COLO668 (cell line): ENCODE data around the gene BTF3L4.
A peak's percentile ranks its signal among the peaks of the same experiment; 100 is the strongest.
"Not testable (repeated sequence)": the region's sequence is repeated elsewhere in the genome, so short reads cannot be mapped to it uniquely, and the experiment has no call there.

Experiments
- DNase-seq: peaks from one replicate; lab custom pipeline; 2025; ENCODE audit not compliant: unreplicated experiment; lab: John Stamatoyannopoulos, UW

Gene BTF3L4

GRCh38 chr1:52056163-52056936 is at the start of gene BTF3L4:
TSS of gene BTF3L4 (plus strand) at chr1:52056295. CDS start at chr1:52059848, 3,553 bp downstream.
- peak; percentile 100 for DNase-seq

- DNase-seq = no peak
Measured at GRCh38 chr1:52007215-52008002, 48.7 kb upstream of the BTF3L4 start.

GRCh38 chr1:52008071-52008809 is 47.9 kb upstream of the BTF3L4 start:
- no peak for DNase-seq

- DNase-seq = no peak
Measured at GRCh38 chr1:52022133-52022532, 34.0 kb upstream of the BTF3L4 start.

GRCh38 chr1:52026278-52026677 is 29.8 kb upstream of the BTF3L4 start:
- no peak for DNase-seq

- no peak for DNase-seq
Measured at GRCh38 chr1:52028328-52028727, 27.8 kb upstream of the BTF3L4 start.

- DNase-seq = peak; percentile 53
Measured at GRCh38 chr1:52028839-52029238, 27.3 kb upstream of the BTF3L4 start.

- DNase-seq = no peak
Measured at GRCh38 chr1:52032124-52032784, 23.8 kb upstream of the BTF3L4 start.

- DNase-seq = peak; percentile 77
Measured at GRCh38 chr1:52032785-52033131, 23.3 kb upstream of the BTF3L4 start.

- DNase-seq = peak; percentile 96
Measured at GRCh38 chr1:52033190-52034049, 22.7 kb upstream of the BTF3L4 start, which contains the start of gene KTI12. TSS of gene KTI12 (minus strand) at chr1:52033810. CDS start at chr1:52033761, 49 bp downstream.

- DNase-seq = no peak
Measured at GRCh38 chr1:52034050-52034384, 22.1 kb upstream of the BTF3L4 start.

GRCh38 chr1:52037402-52037814 is 18.7 kb upstream of the BTF3L4 start:
- DNase-seq = no peak

GRCh38 chr1:52037909-52038308 is 18.2 kb upstream of the BTF3L4 start:
- DNase-seq = no peak

GRCh38 chr1:52041551-52042185 is 14.4 kb upstream of the BTF3L4 start:
- no peak for DNase-seq

GRCh38 chr1:52045236-52045635 is 10.9 kb upstream of the BTF3L4 start:
- DNase-seq = no peak

GRCh38 chr1:52045666-52046195 is 10.4 kb upstream of the BTF3L4 start:
- DNase-seq = not testable (repeated sequence)

- DNase-seq = not testable (repeated sequence)
Measured at GRCh38 chr1:52049337-52049736, 6.8 kb upstream of the BTF3L4 start.

GRCh38 chr1:52053862-52054261 is 2.2 kb upstream of the BTF3L4 start:
- DNase-seq = no peak

GRCh38 chr1:52054496-52055065 is 1.5 kb upstream of the BTF3L4 start:
- DNase-seq = no peak
